AG04450 (cell line): ENCODE data around the gene PPP2R2B. TPM values are rescaled to one million over a fixed set of nuclear protein-coding genes. Genes with fewer than 3 reads are reported as not detected.

Experiments
- CTCF ChIA-PET: fragments of 300-600, 350-600 bp; formaldehyde crosslinking; extraction: SDS; loops from one replicate; lab custom pipeline; 2022; ENCODE audit warnings: antibody characterized with exemption, inconsistent platforms; lab: Charles Lee
- POLR2A ChIA-PET: fragments of 350-600 bp; formaldehyde crosslinking; extraction: SDS; loops from one replicate; lab custom pipeline; 2021; ENCODE audit warnings: antibody characterized with exemption, inconsistent platforms; lab: Yijun Ruan, JAX
- DNase-seq: peaks from one replicate; pipeline ENCODE4 v3.0.0-alpha.2; 2011; ENCODE audit warnings: low read depth, low spot score
- H3K27ac ChIP-seq: one replicate; pipeline ENCODE4 v1.5.1; 2012; ENCODE audit warnings: low read depth, low read length, control low read depth
- H3K27me3 ChIP-seq: one replicate; pipeline ENCODE4 v1.6.0; 2012; ENCODE audit warnings: low read length; ENCODE audit not compliant: control insufficient read depth, insufficient read depth
- H3K4me3 ChIP-seq: 2 replicates; pipeline ENCODE4 v1.5.1; 2011; ENCODE audit warnings: mild to moderate bottlenecking, low read depth, low read length, control low read depth
- H3K9me3 ChIP-seq: 2 replicates; pipeline ENCODE4 v1.5.1; 2012; ENCODE audit warnings: low read length; ENCODE audit not compliant: control insufficient read depth, insufficient read depth
- CTCF ChIP-seq: IDR thresholded peaks from 2 replicates; pipeline ENCODE4 v1.5.1; 2011; ENCODE audit warnings: low read depth, low read length, control low read depth, inconsistent platforms
- polyA plus RNA-seq: library from polyadenylated mRNA; depleted of rRNA; stranded (reverse); fragments of >200 nt; gene quantifications from 2 replicates; pipeline ENCODE4 v1.2.3, GENCODE V29; 2011

The PPP2R2B gene
- polyA plus RNA-seq, 1 experiment, result not detected

- ChIA-PET POLR2A (no interaction called here), CTCF (no interaction called here)
- TF ChIP-seq CTCF, result no peak
- no peak overlapping the region for H3K27ac ChIP-seq
- H3K27me3 ChIP-seq, result no peaks in the 10 kb centered on the region
- H3K4me3 ChIP-seq, result no peak overlapping the region
- H3K9me3 ChIP-seq, result no peaks in the 10 kb centered on the region
- no peak for DNase-seq
Measured at GRCh38 chr5:146820987-146821386, 57.6 kb downstream of the PPP2R2B start.

- H3K4me3 ChIP-seq, result no peak overlapping the region
- no peaks in the 10 kb centered on the region for H3K27me3 ChIP-seq
- no peak overlapping the region for H3K27ac ChIP-seq
- H3K9me3 ChIP-seq, result no peaks in the 10 kb centered on the region
- CTCF ChIA-PET, result no interaction called here
- TF ChIP-seq CTCF, result no peak
- no peak for DNase-seq
- POLR2A ChIA-PET, result interaction anchor here (0.6 kb wide), 1 partner anchor 151 kb away, joined by 3 read pairs; no protein-coding TSS in a partner anchor
Measured at GRCh38 chr5:146818822-146819221, 59.7 kb downstream of the PPP2R2B start.

- Histone ChIP-seq H3K4me3 (no peak overlapping the region), H3K9me3 (no peaks in the 10 kb centered on the region), H3K27me3 (no peaks in the 10 kb centered on the region), H3K27ac (no peak overlapping the region)
- DNase-seq, result no peak
- ChIA-PET CTCF (no interaction called here), POLR2A (no interaction called here)
- no peak for TF ChIP-seq CTCF
Measured at GRCh38 chr5:146817973-146818372, 60.6 kb downstream of the PPP2R2B start.

- ChIA-PET CTCF (no interaction called here), POLR2A (no interaction called here)
- DNase-seq, result no peak
- no peak for TF ChIP-seq CTCF
- Histone ChIP-seq H3K27me3 (no peaks in the 10 kb centered on the region), H3K9me3 (no peaks in the 10 kb centered on the region), H3K4me3 (no peak overlapping the region), H3K27ac (no peak overlapping the region)
Measured at GRCh38 chr5:146816775-146817387, 61.7 kb downstream of the PPP2R2B start.

- no peak for DNase-seq
- no peaks in the 10 kb centered on the region for H3K9me3 ChIP-seq
- no peaks in the 10 kb centered on the region for H3K27me3 ChIP-seq
- H3K27ac ChIP-seq, result no peak overlapping the region
- CTCF ChIA-PET, result no interaction called here
- no peak for TF ChIP-seq CTCF
- POLR2A ChIA-PET, result no interaction called here
- no peak overlapping the region for H3K4me3 ChIP-seq
Measured at GRCh38 chr5:146815411-146815810, 63.1 kb downstream of the PPP2R2B start.
